ENCODE results near the gene EGR4.

The EGR4 gene

DNA sequence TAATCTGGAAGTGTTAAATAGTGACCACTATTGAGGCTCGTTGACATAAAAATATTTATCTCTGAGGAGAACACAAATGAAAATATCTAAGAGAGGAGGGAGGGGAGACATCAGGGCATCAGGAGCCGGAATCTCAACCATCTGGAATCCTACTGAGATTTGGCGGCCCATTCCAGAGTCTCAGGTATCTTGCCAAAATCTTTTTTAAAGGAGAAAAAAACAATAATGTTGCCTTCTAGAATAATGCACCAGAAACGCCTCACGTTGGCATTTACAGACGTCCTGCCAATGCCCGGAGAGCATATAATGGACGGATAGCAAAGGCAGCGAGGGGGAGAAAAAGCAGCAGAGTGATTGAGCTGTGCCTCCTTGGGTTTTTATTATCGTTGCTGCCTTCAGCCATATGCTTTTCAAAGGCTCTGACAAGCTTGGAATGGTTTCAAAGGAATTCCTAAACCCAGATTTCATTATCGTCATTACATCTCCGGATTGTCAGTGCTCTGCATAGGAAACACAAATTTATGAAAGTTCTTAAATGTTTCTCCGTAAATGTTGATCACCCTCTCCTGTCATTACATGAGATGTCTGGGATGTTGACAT, 30.9 kb upstream of the EGR4 start:
- no peaks in the 10 kb centered on the region for H3K36me3 ChIP-seq (ENCODE audit: insufficient read depth, insufficient read length, low read length)
- no peaks in the 10 kb centered on the region for H3K4me1 ChIP-seq (ENCODE audit: insufficient read depth, insufficient read length)
- no peak for DNase-seq (ENCODE audit: low read depth, low spot score)
- H3K9ac ChIP-seq (ENCODE audit: insufficient read length, low read depth), result no peak overlapping the region
- H3K4me3 ChIP-seq (ENCODE audit: insufficient read length, low read depth), result no peak overlapping the region
- no peaks in the 10 kb centered on the region for H3K9me3 ChIP-seq (ENCODE audit: insufficient read depth, low read length)
- H3K27me3 ChIP-seq (ENCODE audit: insufficient read depth, insufficient read length), result no peaks in the 10 kb centered on the region
- TF ChIP-seq SUZ12 (IDR thresholded peaks at IDR 0.05; ENCODE audit: extremely low read depth, insufficient read depth, insufficient read length) (no peak), YY1 (IDR thresholded peaks at IDR 0.05; ENCODE audit: insufficient read depth, insufficient read length) (no peak), ZNF274 (IDR thresholded peaks at IDR 0.05; ENCODE audit: low read depth, low read length) (no peak)

- no peak for TF ChIP-seq YY1 (IDR thresholded peaks at IDR 0.05; ENCODE audit: insufficient read depth, insufficient read length)
- Histone ChIP-seq H3K36me3 (ENCODE audit: insufficient read depth, insufficient read length, low read length) (no peaks in the 10 kb centered on the region), H3K27me3 (ENCODE audit: insufficient read depth, insufficient read length) (no peaks in the 10 kb centered on the region), H3K9ac (ENCODE audit: insufficient read length, low read depth) (no peak overlapping the region), H3K9me3 (ENCODE audit: insufficient read depth, low read length) (no peaks in the 10 kb centered on the region), H3K4me1 (ENCODE audit: insufficient read depth, insufficient read length) (no peaks in the 10 kb centered on the region), H3K4me3 (ENCODE audit: insufficient read length, low read depth) (no peak overlapping the region)
- DNase-seq (ENCODE audit: low read depth, low spot score), result no peak
Observed at GRCh38 chr2:73323551-73323950, 30.2 kb upstream of the EGR4 start.

GRCh38 chr2:73314441-73314840, 21.1 kb upstream of the EGR4 start:
- no peaks in the 10 kb centered on the region for H3K4me1 ChIP-seq (ENCODE audit: insufficient read depth, insufficient read length)
- no peaks in the 10 kb centered on the region for H3K27me3 ChIP-seq (ENCODE audit: insufficient read depth, insufficient read length)
- no peak overlapping the region for H3K9ac ChIP-seq (ENCODE audit: insufficient read length, low read depth)
- DNase-seq (ENCODE audit: low read depth, low spot score), result no peak
- TF ChIP-seq ZNF274 (IDR thresholded peaks at IDR 0.05; ENCODE audit: low read depth, low read length) (no peak), YY1 (IDR thresholded peaks at IDR 0.05; ENCODE audit: insufficient read depth, insufficient read length) (no peak), SUZ12 (IDR thresholded peaks at IDR 0.05; ENCODE audit: extremely low read depth, insufficient read depth, insufficient read length) (no peak)
- no peaks in the 10 kb centered on the region for H3K9me3 ChIP-seq (ENCODE audit: insufficient read depth, low read length)
- H3K36me3 ChIP-seq (ENCODE audit: insufficient read depth, insufficient read length, low read length), result no peaks in the 10 kb centered on the region
- H3K4me3 ChIP-seq (ENCODE audit: insufficient read length, low read depth), result no peak overlapping the region

DNA sequence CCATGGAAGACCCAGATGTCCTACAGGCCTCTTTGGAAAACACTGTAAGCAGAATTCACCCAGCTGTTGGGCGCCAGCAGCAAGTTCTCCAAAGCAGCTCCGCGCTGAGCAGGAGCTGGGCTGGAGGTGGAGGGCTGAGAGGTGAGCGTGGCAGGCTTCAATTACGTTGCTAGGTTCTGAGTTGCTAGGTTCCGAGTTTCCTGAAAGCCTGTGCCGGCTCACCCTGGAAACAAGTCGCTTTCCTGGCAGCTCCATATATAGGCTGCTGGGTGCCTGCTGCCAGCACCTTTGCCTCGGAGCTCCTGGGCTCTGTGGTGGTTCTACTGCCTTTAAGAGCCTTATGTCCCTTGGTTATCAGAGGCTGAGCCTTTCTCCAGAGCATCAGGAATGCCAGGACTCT, 14.4 kb upstream of the EGR4 start:
- TF ChIP-seq SUZ12 (IDR thresholded peaks at IDR 0.05; ENCODE audit: extremely low read depth, insufficient read depth, insufficient read length) (no peak), ZNF274 (IDR thresholded peaks at IDR 0.05; ENCODE audit: low read depth, low read length) (no peak), YY1 (IDR thresholded peaks at IDR 0.05; ENCODE audit: insufficient read depth, insufficient read length) (no peak)
- H3K27me3 ChIP-seq (ENCODE audit: insufficient read depth, insufficient read length), result no peaks in the 10 kb centered on the region
- H3K4me1 ChIP-seq (ENCODE audit: insufficient read depth, insufficient read length), result no peaks in the 10 kb centered on the region
- H3K4me3 ChIP-seq (ENCODE audit: insufficient read length, low read depth), result no peak overlapping the region
- H3K9me3 ChIP-seq (ENCODE audit: insufficient read depth, low read length), result no peaks in the 10 kb centered on the region
- no peaks in the 10 kb centered on the region for H3K36me3 ChIP-seq (ENCODE audit: insufficient read depth, insufficient read length, low read length)
- H3K9ac ChIP-seq (ENCODE audit: insufficient read length, low read depth), result no peak overlapping the region
- DNase-seq (ENCODE audit: low read depth, low spot score), result no peak

GRCh38 chr2:73301636-73302035, 8.3 kb upstream of the EGR4 start:
- DNase-seq (ENCODE audit: low read depth, low spot score), result no peak
- Histone ChIP-seq H3K9ac (ENCODE audit: insufficient read length, low read depth) (no peak overlapping the region), H3K4me3 (ENCODE audit: insufficient read length, low read depth) (no peak overlapping the region), H3K4me1 (ENCODE audit: insufficient read depth, insufficient read length) (no peaks in the 10 kb centered on the region), H3K36me3 (ENCODE audit: insufficient read depth, insufficient read length, low read length) (no peaks in the 10 kb centered on the region), H3K9me3 (ENCODE audit: insufficient read depth, low read length) (no peaks in the 10 kb centered on the region), H3K27me3 (ENCODE audit: insufficient read depth, insufficient read length) (peaks cover 14% of the 10 kb centered on the region)
- TF ChIP-seq YY1 (IDR thresholded peaks at IDR 0.05; ENCODE audit: insufficient read depth, insufficient read length) (no peak), ZNF274 (IDR thresholded peaks at IDR 0.05; ENCODE audit: low read depth, low read length) (no peak), SUZ12 (IDR thresholded peaks at IDR 0.05; ENCODE audit: extremely low read depth, insufficient read depth, insufficient read length) (no peak)

GRCh38 chr2:73300926-73301325, 7.6 kb upstream of the EGR4 start:
- TF ChIP-seq YY1 (IDR thresholded peaks at IDR 0.05; ENCODE audit: insufficient read depth, insufficient read length) (no peak), SUZ12 (IDR thresholded peaks at IDR 0.05; ENCODE audit: extremely low read depth, insufficient read depth, insufficient read length) (no peak), ZNF274 (IDR thresholded peaks at IDR 0.05; ENCODE audit: low read depth, low read length) (no peak)
- H3K36me3 ChIP-seq (ENCODE audit: insufficient read depth, insufficient read length, low read length), result no peaks in the 10 kb centered on the region
- H3K9ac ChIP-seq (ENCODE audit: insufficient read length, low read depth), result no peak overlapping the region
- DNase-seq (ENCODE audit: low read depth, low spot score), result no peak
- peaks cover 21% of the 10 kb centered on the region for H3K27me3 ChIP-seq (ENCODE audit: insufficient read depth, insufficient read length)
- H3K4me1 ChIP-seq (ENCODE audit: insufficient read depth, insufficient read length), result no peaks in the 10 kb centered on the region
- no peaks in the 10 kb centered on the region for H3K9me3 ChIP-seq (ENCODE audit: insufficient read depth, low read length)
- H3K4me3 ChIP-seq (ENCODE audit: insufficient read length, low read depth), result no peak overlapping the region

GRCh38 chr2:73297586-73297985, 4.2 kb upstream of the EGR4 start:
- Histone ChIP-seq H3K36me3 (ENCODE audit: insufficient read depth, insufficient read length, low read length) (no peaks in the 10 kb centered on the region), H3K4me3 (ENCODE audit: insufficient read length, low read depth) (no peak overlapping the region), H3K9ac (ENCODE audit: insufficient read length, low read depth) (no peak overlapping the region), H3K9me3 (ENCODE audit: insufficient read depth, low read length) (no peaks in the 10 kb centered on the region), H3K27me3 (ENCODE audit: insufficient read depth, insufficient read length) (peaks cover 54% of the 10 kb centered on the region), H3K4me1 (ENCODE audit: insufficient read depth, insufficient read length) (peaks cover 2% of the 10 kb centered on the region)
- no peak for TF ChIP-seq ZNF274 (IDR thresholded peaks at IDR 0.05; ENCODE audit: low read depth, low read length)
- no peak for TF ChIP-seq SUZ12 (IDR thresholded peaks at IDR 0.05; ENCODE audit: extremely low read depth, insufficient read depth, insufficient read length)
- no peak for TF ChIP-seq YY1 (IDR thresholded peaks at IDR 0.05; ENCODE audit: insufficient read depth, insufficient read length)
- no peak for DNase-seq (ENCODE audit: low read depth, low spot score)

Data from NT2/D1 (cell line).